Activated CD8-positive, alpha-beta memory T cell treated with anti-CD3 and anti-CD28 coated beads, Interleukin-2, amount 10 ng/mL, durations not matched to agents 7 days and 5 days (primary cell): ENCODE results near the gene CDC14A. TPM values are rescaled to one million over a fixed set of nuclear protein-coding genes. Genes with fewer than 3 reads are reported as not detected.

Experiments
- ATAC-seq: fragments of 150-1000 bp; cut with Tn5 transposase; one replicate; pipeline ENCODE4 v1.10.0; 2021; ENCODE audit warnings: moderate library complexity
- CTCF ChIA-PET: fragments of 350-600 bp; sonication (Branson Sonifier 250); formaldehyde crosslinking; loops from one replicate; lab custom pipeline; 2021; ENCODE audit warnings: antibody characterized with exemption; lab: Charles Lee
- DNase-seq: peaks from one replicate; pipeline ENCODE4 v3.0.0-alpha.2; 2020
- H3K27ac Mint-ChIP-seq: one replicate; pipeline ENCODE4 v1.8.0; 2021; ENCODE audit warnings: mild to moderate bottlenecking, mixed read lengths
- H3K27me3 Mint-ChIP-seq: one replicate; pipeline ENCODE4 v1.8.0; 2021; ENCODE audit warnings: mixed read lengths
- H3K36me3 Mint-ChIP-seq: one replicate; pipeline ENCODE4 v1.8.0; 2021; ENCODE audit warnings: mild to moderate bottlenecking, mixed read lengths
- H3K4me1 Mint-ChIP-seq: one replicate; pipeline ENCODE4 v1.8.0; 2021; ENCODE audit warnings: mixed read lengths
- H3K4me3 Mint-ChIP-seq: one replicate; pipeline ENCODE4 v1.8.0; 2021; ENCODE audit warnings: mild to moderate bottlenecking, moderate library complexity, mixed read lengths
- H3K9me3 Mint-ChIP-seq: one replicate; pipeline ENCODE4 v1.8.0; 2022; ENCODE audit warnings: low read depth, mixed read lengths
- total RNA-seq, 2 experiments: library from RNA; stranded (reverse); gene quantifications; one replicate each; pipeline ENCODE4 v1.2.3, GENCODE V29; 2021

CDC14A gene
- total RNA-seq, 2 experiments from 2014 or later = 34.2 to 43.1 TPM

GRCh38 chr1:100510451-100510850 is 158.1 kb downstream of the CDC14A start:
- no peaks in the 10 kb centered on the region for H3K27me3 Mint-ChIP-seq
- CTCF ChIA-PET = no interaction called here
- H3K36me3 Mint-ChIP-seq = peaks cover 24% of the 10 kb centered on the region
- no peaks in the 10 kb centered on the region for H3K9me3 Mint-ChIP-seq
- DNase-seq (no peak), ATAC-seq (no peak)
- no peak overlapping the region for H3K27ac Mint-ChIP-seq
- no peak overlapping the region for H3K4me3 Mint-ChIP-seq
- peaks cover 3% of the 10 kb centered on the region for H3K4me1 Mint-ChIP-seq

GRCh38 chr1:100511058-100511457 is 158.8 kb downstream of the CDC14A start:
- CTCF ChIA-PET = no interaction called here

GRCh38 chr1:100511773-100512172 is 159.5 kb downstream of the CDC14A start:
- Mint-ChIP-seq H3K4me1 (peaks cover 9% of the 10 kb centered on the region), H3K27me3 (no peaks in the 10 kb centered on the region), H3K9me3 (no peaks in the 10 kb centered on the region), H3K27ac (no peak overlapping the region), H3K4me3 (no peak overlapping the region), H3K36me3 (peaks cover 20% of the 10 kb centered on the region)
- CTCF ChIA-PET = interaction anchor here (1.0 kb wide), 1 partner anchor 48 kb away, joined by 3 read pairs; no protein-coding TSS in a partner anchor
- DNase-seq = no peak
- no peak for ATAC-seq

More at GRCh38 chr1:100511058-100511457, 158.8 kb downstream of the CDC14A start:
- no peak overlapping the region for H3K27ac Mint-ChIP-seq
- peaks cover 7% of the 10 kb centered on the region for H3K4me1 Mint-ChIP-seq
- ATAC-seq (no peak), DNase-seq (no peak)
- H3K9me3 Mint-ChIP-seq = no peaks in the 10 kb centered on the region
- H3K4me3 Mint-ChIP-seq = no peak overlapping the region
- H3K36me3 Mint-ChIP-seq = peaks cover 23% of the 10 kb centered on the region
- H3K27me3 Mint-ChIP-seq = no peaks in the 10 kb centered on the region

GRCh38 chr1:100512803-100513352 is 160.6 kb downstream of the CDC14A start:
- H3K9me3 Mint-ChIP-seq = no peaks in the 10 kb centered on the region
- DNase-seq = no peak
- no peak for ATAC-seq
- no peak overlapping the region for H3K4me3 Mint-ChIP-seq
- H3K27me3 Mint-ChIP-seq = no peaks in the 10 kb centered on the region
- no peak overlapping the region for H3K27ac Mint-ChIP-seq
- CTCF ChIA-PET = no interaction called here
- H3K4me1 Mint-ChIP-seq = peaks cover 13% of the 10 kb centered on the region
- H3K36me3 Mint-ChIP-seq = peaks cover 17% of the 10 kb centered on the region

- ATAC-seq (no peak), DNase-seq (no peak)
- CTCF ChIA-PET = interaction anchor here (0.5 to 2.5 kb wide), 3 partner anchors 17 to 53 kb away, joined by 3 to 5 read pairs (median 3); no protein-coding TSS in a partner anchor
- Mint-ChIP-seq H3K4me1 (peaks cover 14% of the 10 kb centered on the region), H3K4me3 (no peak overlapping the region), H3K27ac (no peak overlapping the region), H3K9me3 (no peaks in the 10 kb centered on the region), H3K36me3 (peaks cover 11% of the 10 kb centered on the region), H3K27me3 (no peaks in the 10 kb centered on the region)
Measured at GRCh38 chr1:100516857-100517256, 164.6 kb downstream of the CDC14A start.

GRCh38 chr1:100517515-100517914 is 165.2 kb downstream of the CDC14A start:
- Mint-ChIP-seq H3K4me3 (no peak overlapping the region), H3K27me3 (no peaks in the 10 kb centered on the region), H3K27ac (no peak overlapping the region), H3K36me3 (peaks cover 11% of the 10 kb centered on the region), H3K9me3 (no peaks in the 10 kb centered on the region), H3K4me1 (peaks cover 14% of the 10 kb centered on the region)
- DNase-seq = no peak
- ATAC-seq = no peak
- CTCF ChIA-PET = interaction anchor here (2.5 kb wide), 1 partner anchor 54 kb away, joined by 5 read pairs; no protein-coding TSS in a partner anchor

- DNase-seq (no peak), ATAC-seq (no peak)
- Mint-ChIP-seq H3K36me3 (peaks cover 14% of the 10 kb centered on the region), H3K4me3 (no peak overlapping the region), H3K27ac (no peak overlapping the region), H3K27me3 (no peaks in the 10 kb centered on the region), H3K4me1 (peaks cover 14% of the 10 kb centered on the region), H3K9me3 (no peaks in the 10 kb centered on the region)
- CTCF ChIA-PET = interaction anchor here (2.5 kb wide), 1 partner anchor 54 kb away, joined by 5 read pairs; no protein-coding TSS in a partner anchor
Measured at GRCh38 chr1:100518023-100518422, 165.7 kb downstream of the CDC14A start.

GRCh38 chr1:100523038-100523652 is 170.8 kb downstream of the CDC14A start:
- DNase-seq = no peak
- CTCF ChIA-PET = no interaction called here
- H3K4me3 Mint-ChIP-seq = no peak overlapping the region
- H3K27me3 Mint-ChIP-seq = peaks cover 2% of the 10 kb centered on the region
- no peaks in the 10 kb centered on the region for H3K9me3 Mint-ChIP-seq
- ATAC-seq = no peak
- H3K27ac Mint-ChIP-seq = no peak overlapping the region
- H3K36me3 Mint-ChIP-seq = peaks cover 11% of the 10 kb centered on the region
- peaks cover 2% of the 10 kb centered on the region for H3K4me1 Mint-ChIP-seq

GRCh38 chr1:100524355-100524754 is 172.0 kb downstream of the CDC14A start:
- ATAC-seq = no peak
- DNase-seq = no peak
- Mint-ChIP-seq H3K36me3 (peaks cover 11% of the 10 kb centered on the region), H3K9me3 (no peaks in the 10 kb centered on the region), H3K4me1 (peaks cover 2% of the 10 kb centered on the region), H3K27ac (no peak overlapping the region), H3K4me3 (no peak overlapping the region), H3K27me3 (peaks cover 8% of the 10 kb centered on the region)
- CTCF ChIA-PET = no interaction called here

- ATAC-seq (no peak), DNase-seq (no peak)
- Mint-ChIP-seq H3K27me3 (peaks cover 8% of the 10 kb centered on the region), H3K4me3 (no peak overlapping the region), H3K4me1 (peaks cover 21% of the 10 kb centered on the region), H3K36me3 (peaks cover 9% of the 10 kb centered on the region), H3K27ac (no peak overlapping the region), H3K9me3 (no peaks in the 10 kb centered on the region)
- CTCF ChIA-PET = no interaction called here
Measured at GRCh38 chr1:100526894-100527293, 174.6 kb downstream of the CDC14A start.

- no peaks in the 10 kb centered on the region for H3K9me3 Mint-ChIP-seq
- CTCF ChIA-PET = interaction anchor here (1.1 kb wide), 1 partner anchor 334 kb away, joined by 3 read pairs; no protein-coding TSS in a partner anchor
- ATAC-seq (no peak), DNase-seq (no peak)
- H3K36me3 Mint-ChIP-seq = peaks cover 2% of the 10 kb centered on the region
- H3K4me3 Mint-ChIP-seq = no peak overlapping the region
- peaks cover 8% of the 10 kb centered on the region for H3K27me3 Mint-ChIP-seq
- peaks cover 34% of the 10 kb centered on the region for H3K4me1 Mint-ChIP-seq
- H3K27ac Mint-ChIP-seq = no peak overlapping the region
Measured at GRCh38 chr1:100528871-100529270, 176.6 kb downstream of the CDC14A start.

- Mint-ChIP-seq H3K27ac (no peak overlapping the region), H3K27me3 (peaks cover 12% of the 10 kb centered on the region), H3K4me3 (no peak overlapping the region), H3K36me3 (peaks cover 2% of the 10 kb centered on the region), H3K4me1 (peaks cover 38% of the 10 kb centered on the region), H3K9me3 (no peaks in the 10 kb centered on the region)
- CTCF ChIA-PET = interaction anchor here (1.3 to 5.3 kb wide), 3 partner anchors 12 to 338 kb away, joined by 4 to 26 read pairs (median 7); no protein-coding TSS in a partner anchor
- DNase-seq (no peak), ATAC-seq (no peak)
Measured at GRCh38 chr1:100530141-100530540, 177.8 kb downstream of the CDC14A start.

- DNase-seq = peak; percentile 70
- no peaks in the 10 kb centered on the region for H3K9me3 Mint-ChIP-seq
- ATAC-seq = peak; percentile 94
- H3K4me1 Mint-ChIP-seq = peaks cover 44% of the 10 kb centered on the region
- H3K27me3 Mint-ChIP-seq = peaks cover 15% of the 10 kb centered on the region
- H3K36me3 Mint-ChIP-seq = peaks cover 2% of the 10 kb centered on the region
- H3K4me3 Mint-ChIP-seq = peak overlapping the region; percentile 31
- H3K27ac Mint-ChIP-seq = peak overlapping the region; percentile 71
- CTCF ChIA-PET = interaction anchor here (0.7 to 5.3 kb wide), 6 partner anchors 12 to 337 kb away, joined by 3 to 26 read pairs (median 6); no protein-coding TSS in a partner anchor
Measured at GRCh38 chr1:100530880-100531487, 178.7 kb downstream of the CDC14A start.
